Mucosa of rectum (tissue), 2 donors: ENCODE data around the gene THBS4.

Source experiments
- H3K27ac ChIP-seq, 2 donors: one replicate each; pipeline ENCODE4 v1.7.0; 2013; ENCODE audit warnings: inconsistent platforms in 2 of 2, low read depth in 2 of 2, low read length in 2 of 2
- H3K27me3 ChIP-seq, 2 donors: one replicate each; pipeline ENCODE4 v1.7.0; 2013; ENCODE audit warnings: low read length in 2 of 2; ENCODE audit not compliant: control insufficient read depth in 2 of 2, insufficient read depth in 2 of 2
- H3K36me3 ChIP-seq, 2 donors: one replicate each; pipeline ENCODE4 v1.7.0; 2013; ENCODE audit warnings: low read length in 2 of 2; ENCODE audit not compliant: control insufficient read depth in 2 of 2, insufficient read depth in 2 of 2
- H3K4me1 ChIP-seq, 2 donors: one replicate each; pipeline ENCODE4 v1.7.0; 2013; ENCODE audit warnings: low read length in 2 of 2, mild to moderate bottlenecking in 1 of 2; ENCODE audit not compliant: control insufficient read depth in 2 of 2, insufficient read depth in 2 of 2
- H3K4me3 ChIP-seq, 2 donors: one replicate each; pipeline ENCODE4 v1.7.0; 2013; ENCODE audit warnings: low read length in 2 of 2
- H3K9ac ChIP-seq, 2 donors: one replicate each; pipeline ENCODE4 v1.7.0; 2013; ENCODE audit warnings: low read length in 2 of 2, low read depth in 1 of 2, mild to moderate bottlenecking in 1 of 2
- H3K9me3 ChIP-seq, 2 donors: one replicate each; pipeline ENCODE4 v1.7.0; 2013; ENCODE audit warnings: low read length in 2 of 2; ENCODE audit not compliant: control insufficient read depth in 2 of 2
- donor health status: healthy.
- donor health status: Normal muscosa, but diverticular disease.

Gene THBS4

DNA sequence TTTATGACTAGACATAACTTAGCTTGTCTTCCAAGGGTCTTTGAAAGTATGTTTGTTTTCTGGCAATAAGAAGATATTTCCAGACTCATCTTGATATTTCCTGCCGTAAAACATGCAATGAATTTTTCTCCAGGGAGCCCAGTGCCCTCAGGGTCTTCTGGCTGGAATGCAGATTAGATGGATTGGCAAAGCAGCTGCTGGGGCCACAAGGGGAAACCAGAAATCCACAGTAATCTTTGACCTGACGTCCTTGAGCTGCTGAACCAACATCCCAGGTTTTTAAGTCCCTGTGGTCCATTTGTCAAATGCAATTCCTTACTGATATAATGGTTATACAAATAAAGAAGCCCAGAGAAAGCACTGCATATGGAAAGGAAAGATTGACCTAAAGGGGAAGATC lies 93.0 kb downstream of the THBS4 start:
- H3K36me3 ChIP-seq: peaks cover 0 to 3% of the 10 kb centered on the region in 2 donors
- H3K9ac ChIP-seq: no peak overlapping the region
- no peak overlapping the region for H3K27ac ChIP-seq
- no peaks in the 10 kb centered on the region for H3K4me1 ChIP-seq
- H3K27me3 ChIP-seq: no peaks in the 10 kb centered on the region
- no peaks in the 10 kb centered on the region for H3K9me3 ChIP-seq
- H3K4me3 ChIP-seq: no peak overlapping the region

DNA sequence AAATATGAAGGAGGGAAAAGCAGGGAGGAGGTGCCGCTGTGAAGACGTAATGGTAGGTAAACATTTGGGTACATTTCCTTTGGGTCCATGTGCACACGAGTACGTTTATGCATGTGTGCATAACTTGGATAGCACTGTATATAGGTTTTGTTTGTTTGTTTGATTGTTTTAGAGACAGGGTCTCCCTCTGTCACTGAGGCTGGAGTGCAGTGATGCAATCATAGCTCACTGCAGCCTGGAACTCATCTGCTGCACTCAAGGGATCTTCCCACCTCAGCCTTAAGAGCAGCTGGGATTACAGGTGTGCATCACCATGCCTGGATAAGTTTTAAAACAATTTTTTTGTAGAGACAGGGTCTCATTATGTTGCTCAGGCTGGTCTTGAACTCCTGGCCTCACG lies 94.0 kb downstream of the THBS4 start:
- no peaks in the 10 kb centered on the region for H3K27me3 ChIP-seq
- no peaks in the 10 kb centered on the region for H3K4me1 ChIP-seq
- no peaks in the 10 kb centered on the region for H3K9me3 ChIP-seq
- no peak overlapping the region for H3K4me3 ChIP-seq
- no peak overlapping the region for H3K27ac ChIP-seq
- peaks cover 0 to 3% of the 10 kb centered on the region in 2 donors for H3K36me3 ChIP-seq
- H3K9ac ChIP-seq: no peak overlapping the region
